ENCODE results near the gene ANKRD44.

ANKRD44 gene

GRCh38 chr2:196971574-196972279 is 338.9 kb downstream of the ANKRD44 start:
- DNase-seq: no peak

- no peak for DNase-seq
Measured at GRCh38 chr2:196970099-196970498, 340.5 kb downstream of the ANKRD44 start.

- no peak for DNase-seq
Measured at GRCh38 chr2:196968516-196968915, 342.1 kb downstream of the ANKRD44 start.

- no peak for DNase-seq
Measured at GRCh38 chr2:196967775-196968174, 342.8 kb downstream of the ANKRD44 start.

GRCh38 chr2:196967116-196967515 is 343.5 kb downstream of the ANKRD44 start:
- no peak for DNase-seq

- DNase-seq: no peak
Measured at GRCh38 chr2:196966061-196966460, 344.5 kb downstream of the ANKRD44 start.

GRCh38 chr2:196965651-196966050 is 344.9 kb downstream of the ANKRD44 start:
- DNase-seq: no peak

GRCh38 chr2:196963961-196964360 is 346.6 kb downstream of the ANKRD44 start:
- no peak for DNase-seq

- no peak for DNase-seq
Measured at GRCh38 chr2:196963043-196963442, 347.5 kb downstream of the ANKRD44 start.

GRCh38 chr2:196962325-196962724 is 348.3 kb downstream of the ANKRD44 start:
- no peak for DNase-seq

- no peak for DNase-seq
Measured at GRCh38 chr2:196961889-196962288, 348.7 kb downstream of the ANKRD44 start.

GRCh38 chr2:196959734-196960338 is 350.7 kb downstream of the ANKRD44 start:
- DNase-seq: no peak

- DNase-seq: no peak
Measured at GRCh38 chr2:196959281-196959680, 351.3 kb downstream of the ANKRD44 start.

- DNase-seq: no peak
Measured at GRCh38 chr2:196957881-196958525, 352.6 kb downstream of the ANKRD44 start.

GRCh38 chr2:196957442-196957841 is 353.1 kb downstream of the ANKRD44 start:
- no peak for DNase-seq

- DNase-seq: no peak
Measured at GRCh38 chr2:196956069-196956468, 354.5 kb downstream of the ANKRD44 start.

- DNase-seq: no peak
Measured at GRCh38 chr2:196955036-196955435, 355.5 kb downstream of the ANKRD44 start.

GRCh38 chr2:196954001-196954400 is 356.6 kb downstream of the ANKRD44 start:
- no peak for DNase-seq

GRCh38 chr2:196952936-196953335 is 357.6 kb downstream of the ANKRD44 start:
- no peak for DNase-seq

- DNase-seq: no peak
Measured at GRCh38 chr2:196951973-196952372, 358.6 kb downstream of the ANKRD44 start.

- no peak for DNase-seq
Measured at GRCh38 chr2:196949116-196949515, 361.5 kb downstream of the ANKRD44 start.

- no peak for DNase-seq
Measured at GRCh38 chr2:196944570-196944969, 366.0 kb downstream of the ANKRD44 start.

GRCh38 chr2:196941398-196942078 is 369.0 kb downstream of the ANKRD44 start:
- no peak for DNase-seq

GRCh38 chr2:196939371-196939770 is 371.2 kb downstream of the ANKRD44 start:
- no peak for DNase-seq

Data from CD4-positive, alpha-beta T cell treated with Interleukin-17A for 4 hours (primary cell).